SKM-1 treated with dmso at 0.1 percent for 144 hours (cell line): ENCODE results near the gene UBXN11.

Source experiments
- DNase-seq: peaks from one replicate; lab custom pipeline; 2025; ENCODE audit not compliant: unreplicated experiment; lab: John Stamatoyannopoulos, UW

UBXN11 gene

GRCh38 chr1:26306290-26307229 is at the start of gene UBXN11:
UBXN11 (minus strand) TSS chr1:26306636; CDS start chr1:26302883, 3,753 bp downstream.
- DNase-seq: peak; percentile 89

- DNase-seq: no peak
Measured at GRCh38 chr1:26356106-26356505, 49.7 kb upstream of the UBXN11 start.

- no peak for DNase-seq
Measured at GRCh38 chr1:26354972-26355371, 48.5 kb upstream of the UBXN11 start.

GRCh38 chr1:26353976-26354820 is 47.8 kb upstream of the UBXN11 start, which contains the start of gene CRYBG2:
CRYBG2 (minus strand) TSS chr1:26354130; CDS start chr1:26346657, 7,473 bp downstream.
- no peak for DNase-seq

- DNase-seq: no peak
Measured at GRCh38 chr1:26353210-26353859, 46.9 kb upstream of the UBXN11 start.

- DNase-seq: no peak
Measured at GRCh38 chr1:26352338-26352679, 45.9 kb upstream of the UBXN11 start.

GRCh38 chr1:26351590-26352337 is 45.3 kb upstream of the UBXN11 start:
- no peak for DNase-seq

- DNase-seq: no peak
Measured at GRCh38 chr1:26350701-26351589, 44.5 kb upstream of the UBXN11 start.

GRCh38 chr1:26350343-26350700 is 43.9 kb upstream of the UBXN11 start:
- no peak for DNase-seq

GRCh38 chr1:26349877-26350244 is 43.4 kb upstream of the UBXN11 start:
- no peak for DNase-seq

- DNase-seq: no peak
Measured at GRCh38 chr1:26349188-26349876, 42.9 kb upstream of the UBXN11 start.

- peak; percentile 4 for DNase-seq
Measured at GRCh38 chr1:26346274-26347033, 40.0 kb upstream of the UBXN11 start.

GRCh38 chr1:26345718-26346117 is 39.3 kb upstream of the UBXN11 start:
- no peak for DNase-seq

GRCh38 chr1:26344147-26344920 is 37.9 kb upstream of the UBXN11 start:
- no peak for DNase-seq

- no peak for DNase-seq
Measured at GRCh38 chr1:26340047-26340481, 33.6 kb upstream of the UBXN11 start.

GRCh38 chr1:26338670-26339069 is 32.2 kb upstream of the UBXN11 start:
- no peak for DNase-seq

- DNase-seq: no peak
Measured at GRCh38 chr1:26337625-26338024, 31.2 kb upstream of the UBXN11 start.

GRCh38 chr1:26337206-26337535 is 30.7 kb upstream of the UBXN11 start:
- no peak for DNase-seq
